ENCODE results near the gene NLRP10.
"Not testable (repeated sequence)": the region's sequence is repeated elsewhere in the genome, so short reads cannot be mapped to it uniquely, and the experiment has no call there.

NLRP10 gene

DNA sequence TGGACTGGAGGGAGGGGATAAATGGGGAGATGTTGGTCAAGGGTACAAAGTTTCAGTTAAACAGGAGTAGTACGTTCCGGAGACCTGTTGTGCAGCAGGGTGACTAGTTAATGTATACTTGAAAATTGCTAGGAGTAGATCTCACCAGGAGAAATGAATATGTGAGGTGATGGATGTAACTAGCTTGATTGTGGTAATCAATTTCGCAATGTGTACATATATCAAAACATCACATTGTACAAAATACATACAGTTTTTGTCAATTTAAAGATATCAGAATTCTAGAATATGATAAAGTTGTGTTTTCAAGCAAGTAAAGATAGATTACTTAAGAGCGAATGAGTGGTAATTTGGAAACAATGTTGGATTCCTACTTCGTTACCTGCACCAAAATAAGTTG, 35.1 kb upstream of the NLRP10 start:
- H3K4me3 Mint-ChIP-seq = no peak overlapping the region
- H3K27me3 Mint-ChIP-seq (ENCODE audit: low read depth) = no peaks in the 10 kb centered on the region
- no peak overlapping the region for H3K27ac Mint-ChIP-seq
- H3K9me3 Mint-ChIP-seq = no peaks in the 10 kb centered on the region
- TF ChIP-seq, protein P1, sequence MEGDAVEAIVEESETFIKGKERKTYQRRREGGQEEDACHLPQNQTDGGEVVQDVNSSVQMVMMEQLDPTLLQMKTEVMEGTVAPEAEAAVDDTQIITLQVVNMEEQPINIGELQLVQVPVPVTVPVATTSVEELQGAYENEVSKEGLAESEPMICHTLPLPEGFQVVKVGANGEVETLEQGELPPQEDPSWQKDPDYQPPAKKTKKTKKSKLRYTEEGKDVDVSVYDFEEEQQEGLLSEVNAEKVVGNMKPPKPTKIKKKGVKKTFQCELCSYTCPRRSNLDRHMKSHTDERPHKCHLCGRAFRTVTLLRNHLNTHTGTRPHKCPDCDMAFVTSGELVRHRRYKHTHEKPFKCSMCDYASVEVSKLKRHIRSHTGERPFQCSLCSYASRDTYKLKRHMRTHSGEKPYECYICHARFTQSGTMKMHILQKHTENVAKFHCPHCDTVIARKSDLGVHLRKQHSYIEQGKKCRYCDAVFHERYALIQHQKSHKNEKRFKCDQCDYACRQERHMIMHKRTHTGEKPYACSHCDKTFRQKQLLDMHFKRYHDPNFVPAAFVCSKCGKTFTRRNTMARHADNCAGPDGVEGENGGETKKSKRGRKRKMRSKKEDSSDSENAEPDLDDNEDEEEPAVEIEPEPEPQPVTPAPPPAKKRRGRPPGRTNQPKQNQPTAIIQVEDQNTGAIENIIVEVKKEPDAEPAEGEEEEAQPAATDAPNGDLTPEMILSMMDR (IDR thresholded peaks at IDR 0.05; ENCODE audit: unreplicated experiment in 3 of 3) = no peak
- no peaks in the 10 kb centered on the region for H3K4me1 Mint-ChIP-seq
- H3K36me3 Mint-ChIP-seq (ENCODE audit: low read depth) = peaks cover 49% of the 10 kb centered on the region

DNA sequence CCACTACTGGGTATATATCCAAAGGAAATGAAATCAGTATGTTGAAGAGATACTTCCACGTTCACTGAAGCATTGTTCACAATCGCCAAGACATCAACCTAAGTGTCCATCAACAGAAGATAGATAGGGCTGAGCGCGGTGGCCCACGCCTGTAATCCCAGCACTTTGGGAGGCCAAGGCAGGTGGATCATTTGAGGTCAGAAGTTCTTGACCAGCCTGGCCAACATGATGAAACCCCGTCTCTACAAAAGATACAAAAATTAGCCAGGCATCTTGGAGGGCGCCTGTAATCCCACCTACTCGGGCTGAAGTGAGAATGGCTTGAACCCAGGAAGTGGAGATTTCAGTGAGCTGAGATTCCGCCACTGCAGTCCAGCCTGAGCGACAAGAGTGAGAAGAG, 34.5 kb upstream of the NLRP10 start:
- TF ChIP-seq, protein P1 (IDR thresholded peaks at IDR 0.05; ENCODE audit: unreplicated experiment in 3 of 3) = no peak
- Mint-ChIP-seq H3K36me3 (ENCODE audit: low read depth) (peaks cover 55% of the 10 kb centered on the region), H3K9me3 (no peaks in the 10 kb centered on the region), H3K27ac (no peak overlapping the region), H3K27me3 (ENCODE audit: low read depth) (no peaks in the 10 kb centered on the region), H3K4me1 (no peaks in the 10 kb centered on the region), H3K4me3 (no peak overlapping the region)

DNA sequence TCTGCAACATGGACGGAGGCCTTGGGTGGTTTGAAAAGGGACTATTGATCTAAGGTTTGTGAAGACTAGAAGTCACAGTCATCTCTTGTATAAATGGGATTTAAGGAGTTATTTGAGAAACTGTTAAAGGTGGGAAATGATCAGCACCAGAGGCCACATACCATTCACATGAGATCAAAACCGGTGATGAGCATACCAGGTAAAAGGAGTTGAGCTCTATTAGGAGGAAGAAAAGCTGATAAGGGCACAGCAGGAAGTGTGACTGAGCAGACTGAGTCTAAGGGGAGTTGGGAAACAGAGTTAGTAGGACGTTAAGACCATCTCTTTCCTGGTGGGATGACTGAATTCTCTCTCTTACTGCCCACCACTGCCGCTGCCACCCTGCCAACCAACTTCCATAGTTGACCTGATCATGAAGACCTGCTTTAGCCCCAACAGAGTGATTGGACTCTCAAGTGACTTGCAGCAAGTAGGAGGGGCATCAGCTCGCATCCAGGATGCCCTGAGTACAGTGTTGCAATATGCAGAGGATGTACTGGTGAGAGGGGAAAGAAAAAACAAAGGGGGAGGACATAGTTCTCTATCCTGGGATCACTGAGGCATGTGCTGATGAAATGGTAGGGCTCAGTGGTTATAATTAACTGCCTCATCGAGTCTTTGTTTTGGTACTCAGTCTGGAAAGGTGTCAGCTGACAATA, 29.5 kb upstream of the NLRP10 start:
- Mint-ChIP-seq H3K27ac (no peak overlapping the region), H3K4me3 (no peak overlapping the region), H3K36me3 (ENCODE audit: low read depth) (peaks cover 87% of the 10 kb centered on the region), H3K4me1 (peaks cover 5% of the 10 kb centered on the region), H3K27me3 (ENCODE audit: low read depth) (no peaks in the 10 kb centered on the region), H3K9me3 (no peaks in the 10 kb centered on the region)
- TF ChIP-seq, protein P1 (IDR thresholded peaks at IDR 0.05; ENCODE audit: unreplicated experiment in 3 of 3) = no peak

DNA sequence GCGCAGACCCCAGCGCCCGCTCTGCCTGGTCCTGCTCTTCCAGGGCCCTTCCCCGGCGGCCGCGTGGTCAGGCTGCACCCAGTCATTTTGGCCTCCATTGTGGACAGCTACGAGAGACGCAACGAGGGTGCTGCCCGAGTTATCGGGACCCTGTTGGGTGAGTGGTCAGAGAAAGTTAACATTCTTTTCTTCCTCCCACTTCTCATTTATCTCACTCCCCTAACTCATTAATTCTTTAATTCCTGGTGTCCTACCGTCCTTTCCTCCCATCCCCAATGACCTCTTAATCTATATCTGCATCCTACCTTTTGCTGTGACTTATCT, 22.3 kb upstream of the NLRP10 start:
- not testable (repeated sequence) for H3K9me3 Mint-ChIP-seq; H3K27me3 Mint-ChIP-seq (ENCODE audit: low read depth)
- peak overlapping the region; percentile 96 to 100 (median 98) for H3K4me3 Mint-ChIP-seq
- H3K27ac Mint-ChIP-seq = peak overlapping the region in 2 of 3 experiments; percentile 50 to 93
- peaks cover 18% of the 10 kb centered on the region for H3K4me1 Mint-ChIP-seq
- H3K36me3 Mint-ChIP-seq (ENCODE audit: low read depth) = peaks cover 22% of the 10 kb centered on the region

DNA sequence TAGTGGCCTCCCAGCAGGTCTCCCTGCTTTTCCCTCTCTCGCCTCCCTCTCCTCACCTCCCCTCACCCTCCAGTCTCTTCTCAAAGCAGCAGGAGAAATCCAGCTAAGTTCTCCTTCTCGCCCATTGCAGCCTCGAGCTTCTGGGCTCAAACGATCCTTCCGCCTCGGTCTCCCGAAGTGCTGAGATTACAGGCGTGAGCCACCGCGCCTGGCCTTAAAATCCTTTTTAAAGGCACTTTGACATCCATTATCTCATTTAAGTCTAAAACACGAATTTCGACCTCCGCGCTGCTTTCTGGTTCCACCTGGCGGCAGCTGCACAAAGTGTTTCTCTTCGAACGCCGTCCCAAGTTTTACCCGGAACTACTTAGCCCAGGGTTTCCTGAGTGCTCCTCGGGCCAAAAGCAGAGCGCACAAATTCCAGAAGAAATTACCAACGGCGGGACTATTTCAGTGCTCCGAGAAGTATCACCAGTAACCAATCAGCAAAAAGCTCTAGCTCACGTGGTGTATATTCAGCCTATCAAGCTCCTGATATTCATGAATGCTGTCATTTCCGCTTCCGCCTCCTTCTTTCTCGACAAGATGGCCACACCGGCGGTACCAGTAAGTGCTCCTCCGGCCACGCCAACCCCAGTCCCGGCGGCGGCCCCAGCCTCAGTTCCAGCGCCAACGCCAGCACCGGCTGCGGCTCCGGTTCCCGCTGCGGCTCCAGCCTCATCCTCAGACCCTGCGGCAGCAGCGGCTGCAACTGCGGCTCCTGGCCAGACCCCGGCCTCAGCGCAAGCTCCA, 21.7 kb upstream of the NLRP10 start, which contains the start of gene EIF3F:
Gene EIF3F, plus strand, starts transcription at position 570 of the 792 bp plus-strand sequence. Its CDS starts 16 bp downstream, at position 586.
- Mint-ChIP-seq H3K9me3 (no peaks in the 10 kb centered on the region), H3K27me3 (ENCODE audit: low read depth) (no peaks in the 10 kb centered on the region), H3K36me3 (ENCODE audit: low read depth) (peaks cover 19% of the 10 kb centered on the region), H3K27ac (peak within 1 kb of the TSS; percentile 58 to 93 (median 77)), H3K4me3 (peak within 1 kb of the TSS; percentile 96 to 100 (median 98)), H3K4me1 (peaks cover 18% of the 10 kb centered on the region)
- TF ChIP-seq, protein P1 (IDR thresholded peaks at IDR 0.05; ENCODE audit: unreplicated experiment in 3 of 3) = peak; percentile 81 to 93 (median 87)

DNA sequence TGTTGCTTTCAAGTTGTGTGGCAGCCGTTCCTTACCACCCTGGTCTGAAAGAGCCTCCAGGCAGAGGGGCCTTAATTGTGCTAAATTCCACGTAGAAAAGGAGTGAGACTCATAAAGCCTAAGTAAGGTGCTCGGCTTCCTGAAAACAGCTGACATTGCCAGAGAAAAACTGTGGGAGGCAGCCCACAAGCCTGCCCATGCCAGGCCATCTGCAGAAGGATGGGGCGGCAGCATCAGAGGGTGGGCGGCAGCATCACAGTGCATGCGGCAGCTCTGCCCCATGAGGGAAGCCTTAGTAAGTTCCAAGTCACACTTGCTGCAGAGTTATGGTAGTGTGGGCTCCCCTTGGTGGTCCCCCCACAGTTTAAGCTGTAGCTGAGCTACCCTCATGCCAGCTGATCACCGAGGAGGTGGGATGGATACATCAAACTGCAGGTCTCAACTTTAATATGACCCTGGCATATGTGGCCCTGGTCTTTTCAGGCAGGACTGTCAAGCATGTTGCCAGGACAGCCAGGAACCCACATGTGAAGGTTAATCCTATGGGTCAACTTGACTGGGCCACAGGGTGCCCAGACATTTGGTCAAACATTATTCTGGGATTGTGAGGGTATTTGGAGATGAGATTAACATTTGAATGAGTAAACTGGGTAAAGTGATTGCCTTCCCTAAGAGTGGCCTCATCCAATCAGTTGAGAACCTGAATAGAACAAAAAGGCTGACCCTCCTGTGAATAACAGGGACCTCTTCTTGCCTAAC, 18.8 kb upstream of the NLRP10 start:
- Mint-ChIP-seq H3K4me1 (peaks cover 15% of the 10 kb centered on the region), H3K4me3 (no peak overlapping the region), H3K27ac (no peak overlapping the region), H3K36me3 (ENCODE audit: low read depth) (no peaks in the 10 kb centered on the region), H3K9me3 (no peaks in the 10 kb centered on the region), H3K27me3 (ENCODE audit: low read depth) (no peaks in the 10 kb centered on the region)
- TF ChIP-seq, protein P1 (IDR thresholded peaks at IDR 0.05; ENCODE audit: unreplicated experiment in 3 of 3) = no peak

All from nephron (organoid).